Measurements from ENCODE around the gene ZNF683. TPM values are rescaled to one million over a fixed set of nuclear protein-coding genes. Genes with fewer than 3 reads are reported as not detected.

ZNF683 gene
- total RNA-seq, 2 donors from 2014 or later, result not detected

- intact Hi-C loops (cut with DNase I), result no loop called here
- 76 to 79% methylated on average over 5 of the region's 5 CpGs for WGBS, 2 donors
- ATAC-seq, result no peak
Observed at GRCh38 chr1:26349877-26350244, 22.7 kb downstream of the ZNF683 start.

DNA sequence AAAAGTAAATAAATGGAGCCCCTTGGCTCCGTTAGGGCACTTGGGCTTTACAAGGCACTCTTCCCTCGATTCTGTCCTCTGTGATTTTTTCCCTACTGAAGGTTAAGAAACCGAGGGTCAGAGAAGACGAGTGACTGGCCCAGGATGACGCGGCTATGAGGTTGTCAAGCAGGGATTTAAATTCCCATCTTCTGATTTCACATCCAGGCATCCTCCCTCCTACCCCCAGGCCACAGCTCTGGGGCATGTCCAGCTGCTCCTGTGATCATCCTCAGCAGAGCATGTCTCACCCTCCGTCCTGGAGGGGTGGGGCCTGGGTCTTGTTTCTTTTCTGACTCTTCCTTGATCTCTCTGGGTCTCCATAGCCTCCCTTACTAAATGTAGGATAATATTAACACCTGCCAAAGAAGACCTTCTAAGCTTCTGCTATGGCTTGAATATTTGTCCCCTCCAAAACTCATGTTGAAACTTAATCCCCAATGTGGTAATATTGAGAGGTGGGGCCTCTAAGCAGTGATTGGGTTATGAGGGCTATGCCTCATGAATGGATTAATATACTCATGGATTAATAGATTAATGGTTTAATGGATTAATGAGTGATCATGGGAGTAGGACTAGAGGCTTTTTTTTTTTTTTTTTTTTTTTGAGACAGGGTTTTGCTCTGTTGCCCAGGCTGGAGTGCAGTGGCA is 23.2 kb downstream of the ZNF683 start:
- Histone ChIP-seq H3K9me3 (no peaks in the 10 kb centered on the region), H3K4me3 (no peak overlapping the region), H3K27ac (no peak overlapping the region), H3K4me1 (peaks cover 6% of the 10 kb centered on the region), H3K36me3 (replicated peaks in 1 of 2; ENCODE audit: insufficient read depth in 1 of 2, low read depth in 2 of 2) (no peaks in the 10 kb centered on the region), H3K27me3 (no peaks in the 10 kb centered on the region)
- intact Hi-C loops (cut with DNase I), result no loop called here
- ATAC-seq (no peak), DNase-seq (no peak)
- TF ChIP-seq CTCF (IDR thresholded peaks at IDR 0.05) (no peak), POLR2A (IDR thresholded peaks at IDR 0.05) (no peak)
- WGBS, 2 donors, result 74 to 83% methylated on average over 7 of the region's 7 CpGs

More at GRCh38 chr1:26349877-26350244, 22.7 kb downstream of the ZNF683 start:
- no peak overlapping the region for H3K4me3 ChIP-seq
- no peak overlapping the region for H3K27ac ChIP-seq
- H3K4me1 ChIP-seq, result peaks cover 7% of the 10 kb centered on the region
- H3K9me3 ChIP-seq, result no peaks in the 10 kb centered on the region
- no peak for TF ChIP-seq POLR2A (IDR thresholded peaks at IDR 0.05)
- no peak for TF ChIP-seq CTCF (IDR thresholded peaks at IDR 0.05)
- H3K36me3 ChIP-seq (replicated peaks in 1 of 2; ENCODE audit: insufficient read depth in 1 of 2, low read depth in 2 of 2), result no peaks in the 10 kb centered on the region
- H3K27me3 ChIP-seq, result no peaks in the 10 kb centered on the region
- no peak for DNase-seq

- H3K4me3 ChIP-seq, result no peak overlapping the region
- H3K27me3 ChIP-seq, result no peaks in the 10 kb centered on the region
- no peak for TF ChIP-seq POLR2A (IDR thresholded peaks at IDR 0.05)
- H3K27ac ChIP-seq, result no peak overlapping the region
- ATAC-seq (no peak), DNase-seq (no peak)
- H3K36me3 ChIP-seq (replicated peaks in 1 of 2; ENCODE audit: insufficient read depth in 1 of 2, low read depth in 2 of 2), result no peaks in the 10 kb centered on the region
- intact Hi-C loops (cut with DNase I), result no loop called here
- 45 to 70% methylated on average over 3 to 10 of the region's 10 CpGs for WGBS, 2 donors
- H3K4me1 ChIP-seq, result no peaks in the 10 kb centered on the region
- H3K9me3 ChIP-seq, result no peaks in the 10 kb centered on the region
Observed at GRCh38 chr1:26346274-26347033, 26.1 kb downstream of the ZNF683 start.

- no peak overlapping the region for H3K4me3 ChIP-seq
- WGBS, 2 donors, result 40 to 73% methylated on average over 1 to 14 of the region's 15 CpGs
- no peaks in the 10 kb centered on the region for H3K27me3 ChIP-seq
- no peak overlapping the region for H3K27ac ChIP-seq
- intact Hi-C loops (cut with DNase I), result no loop called here
- no peaks in the 10 kb centered on the region for H3K36me3 ChIP-seq (replicated peaks in 1 of 2; ENCODE audit: insufficient read depth in 1 of 2, low read depth in 2 of 2)
- no peaks in the 10 kb centered on the region for H3K4me1 ChIP-seq
- no peaks in the 10 kb centered on the region for H3K9me3 ChIP-seq
- ATAC-seq (no peak), DNase-seq (no peak)
- TF ChIP-seq POLR2A (IDR thresholded peaks at IDR 0.05), result no peak
- TF ChIP-seq CTCF (IDR thresholded peaks at IDR 0.05), result no peak
Observed at GRCh38 chr1:26345718-26346117, 26.8 kb downstream of the ZNF683 start.

GRCh38 chr1:26344147-26344920 is 28.2 kb downstream of the ZNF683 start:
- Histone ChIP-seq H3K4me3 (no peak overlapping the region), H3K4me1 (no peaks in the 10 kb centered on the region), H3K27me3 (no peaks in the 10 kb centered on the region), H3K36me3 (replicated peaks in 1 of 2; ENCODE audit: insufficient read depth in 1 of 2, low read depth in 2 of 2) (no peaks in the 10 kb centered on the region), H3K9me3 (no peaks in the 10 kb centered on the region), H3K27ac (no peak overlapping the region)
- ATAC-seq (no peak), DNase-seq (no peak)
- intact Hi-C loops (cut with DNase I), result no loop called here
- WGBS, 2 donors, result 75 to 85% methylated on average over 4 to 15 of the region's 15 CpGs
- TF ChIP-seq CTCF (IDR thresholded peaks at IDR 0.05) (no peak), POLR2A (IDR thresholded peaks at IDR 0.05) (no peak)

Data from body of pancreas (tissue), 4 donors.